Activated CD4-positive, alpha-beta T cell treated with anti-CD3 and anti-CD28 coated beads for 24 hours (primary cell): ENCODE measurements around the gene PLAAT2.
"Not testable (repeated sequence)": the region's sequence is repeated elsewhere in the genome, so short reads cannot be mapped to it uniquely, and the experiment has no call there.

Experiments used
- DNase-seq, 2 donors: peaks; one replicate each; pipeline ENCODE4 v3.0.0-alpha.2; 2020; ENCODE audit warnings: low read depth in 2 of 2

PLAAT2 gene

GRCh38 chr11:63563201-63564055, at the start of gene PLAAT2:
PLAAT2 (minus strand) TSS chr11:63563379; CDS start chr11:63563324, 55 bp downstream.
- no peak for DNase-seq

DNA sequence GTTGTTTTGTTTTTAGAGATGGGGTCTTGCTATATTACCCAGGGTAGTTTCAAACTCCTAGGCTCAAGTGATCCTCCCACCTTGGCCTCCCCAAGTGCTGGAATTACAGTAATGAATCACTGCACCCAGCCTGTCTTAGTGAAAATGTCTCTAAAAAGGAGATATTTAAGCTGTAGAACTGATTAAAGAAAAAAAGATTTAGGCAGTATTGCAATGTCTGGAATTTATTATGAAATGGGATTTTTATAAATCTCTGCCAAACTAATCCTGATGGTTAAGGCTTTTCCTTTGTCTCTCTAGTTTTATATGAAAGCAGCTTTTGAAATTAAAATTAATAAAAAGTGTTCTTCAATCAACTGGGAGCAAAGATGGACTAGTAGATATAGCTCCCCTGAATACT, 49.0 kb upstream of the PLAAT2 start:
- DNase-seq = no peak

DNA sequence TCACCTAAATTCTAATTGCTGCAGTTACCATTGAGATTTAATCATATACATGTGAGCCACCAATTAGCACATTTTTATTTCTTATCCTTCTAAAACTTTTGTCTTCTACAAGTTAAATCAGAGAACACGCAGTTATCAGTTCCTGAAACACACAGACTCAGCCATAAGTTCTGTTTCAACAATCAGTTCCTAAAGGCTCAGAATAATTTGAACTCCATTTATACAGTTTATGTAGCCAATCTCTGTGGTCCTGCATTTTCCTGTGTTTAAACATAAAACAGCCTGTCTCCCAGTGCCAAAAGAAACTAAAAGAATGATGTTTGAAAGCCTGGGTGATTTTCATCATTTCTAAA, 48.2 kb upstream of the PLAAT2 start:
- DNase-seq = no peak

DNA sequence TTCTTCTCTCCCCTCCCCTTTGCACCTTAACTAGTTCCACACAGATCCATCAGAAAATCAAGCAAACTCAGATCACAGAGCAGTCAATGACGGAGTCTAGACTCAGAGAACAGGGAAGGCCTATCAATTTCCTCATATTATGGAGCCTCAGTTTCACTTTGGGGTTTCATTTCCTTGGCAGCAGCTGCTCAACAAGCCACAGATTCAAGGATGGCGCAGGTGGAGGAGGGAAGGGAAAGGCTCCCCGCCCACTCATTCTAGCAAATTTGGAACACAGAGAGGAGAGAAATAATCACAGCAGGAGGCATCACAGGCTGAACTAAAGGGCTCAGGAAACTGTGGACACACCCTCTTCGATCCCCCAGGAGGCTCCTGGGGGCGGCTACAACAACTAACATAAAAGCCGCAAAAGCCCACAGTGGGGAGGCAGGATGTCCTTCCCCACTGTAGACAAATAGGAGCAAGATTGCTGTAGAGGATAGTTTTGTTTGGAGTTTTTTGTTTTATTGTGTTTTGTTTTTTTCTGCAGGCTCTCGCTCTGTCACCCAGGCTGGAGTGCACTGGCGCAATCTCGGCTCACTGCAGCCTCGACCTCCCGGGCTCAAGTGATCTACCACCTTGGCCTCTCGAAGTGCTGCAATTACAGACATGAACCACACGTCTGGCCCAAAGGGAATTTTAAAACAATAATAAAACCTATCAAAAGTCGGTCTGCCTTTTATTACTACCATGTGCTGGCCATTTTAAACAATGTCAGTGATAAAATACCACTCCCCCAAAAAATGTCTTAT, 47.6 kb upstream of the PLAAT2 start:
- DNase-seq = no peak

GRCh38 chr11:63609971-63610580, 46.9 kb upstream of the PLAAT2 start:
- DNase-seq = no peak

DNA sequence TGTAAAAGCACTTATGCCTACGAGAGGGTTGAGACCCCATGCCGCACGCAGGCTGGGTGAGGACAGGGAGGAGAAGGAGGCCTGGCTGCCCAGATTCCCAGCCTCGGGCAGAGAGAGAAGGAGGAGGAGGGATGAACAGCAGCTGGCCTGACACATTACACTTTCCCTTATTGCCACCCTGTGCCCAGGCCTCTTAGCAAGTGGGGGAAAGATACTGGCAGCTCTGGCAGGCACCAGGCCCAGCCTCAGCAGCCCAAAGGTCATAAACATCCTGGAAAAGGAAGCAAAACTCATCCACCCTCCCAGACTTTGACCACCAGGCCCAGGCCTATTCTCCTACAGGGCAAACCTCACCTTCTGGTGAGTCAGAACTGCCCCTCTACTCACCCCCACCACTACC, 46.4 kb upstream of the PLAAT2 start:
- no peak for DNase-seq

DNA sequence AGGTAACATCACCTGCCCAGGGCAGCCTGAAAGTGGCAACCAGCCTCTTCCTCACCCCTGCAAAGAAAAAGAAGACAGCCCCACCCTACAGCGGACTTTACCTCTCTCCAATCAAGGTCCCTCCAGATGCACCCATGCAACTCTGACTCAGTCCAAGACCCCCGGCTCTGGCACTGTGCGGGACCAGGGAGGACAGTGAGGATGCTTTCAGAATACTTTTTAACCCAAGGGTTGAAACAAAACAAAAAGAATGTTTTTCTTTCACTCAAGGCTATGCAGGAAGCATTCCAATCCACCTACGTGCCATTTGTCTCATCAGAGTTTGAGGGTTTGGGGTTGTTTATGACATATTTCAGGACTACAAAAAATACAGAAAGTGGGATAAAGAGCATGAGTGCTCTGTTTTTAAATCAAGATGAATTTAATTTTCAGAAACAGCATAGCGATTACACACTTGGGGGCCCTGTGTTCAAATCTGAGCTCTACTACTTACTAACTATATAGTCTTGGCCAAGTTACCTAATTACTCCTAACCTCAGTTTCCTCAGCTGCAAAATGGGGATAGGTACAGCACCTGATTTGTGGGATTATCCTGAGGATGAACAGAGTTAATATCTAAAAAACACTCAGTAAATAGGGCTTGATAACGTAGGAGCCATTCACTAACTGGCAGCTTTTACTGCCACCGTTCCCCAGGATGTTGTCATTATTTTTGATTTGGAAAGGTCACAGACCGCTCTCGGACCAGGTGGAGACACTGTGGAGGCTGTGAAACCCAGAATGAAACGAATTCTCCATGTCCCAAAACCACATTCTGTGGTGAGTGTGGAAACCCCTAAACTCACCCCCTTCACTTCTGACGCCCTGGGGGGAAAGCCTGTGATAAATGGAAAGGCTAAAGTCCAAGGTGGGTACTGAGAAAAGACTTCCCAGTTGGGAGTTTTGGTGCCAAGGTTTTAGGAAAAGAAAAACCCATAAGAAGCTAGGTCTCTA, 45.5 kb upstream of the PLAAT2 start:
- DNase-seq = no peak

GRCh38 chr11:63603180-63603518, 40.0 kb upstream of the PLAAT2 start:
- DNase-seq = no peak

DNA sequence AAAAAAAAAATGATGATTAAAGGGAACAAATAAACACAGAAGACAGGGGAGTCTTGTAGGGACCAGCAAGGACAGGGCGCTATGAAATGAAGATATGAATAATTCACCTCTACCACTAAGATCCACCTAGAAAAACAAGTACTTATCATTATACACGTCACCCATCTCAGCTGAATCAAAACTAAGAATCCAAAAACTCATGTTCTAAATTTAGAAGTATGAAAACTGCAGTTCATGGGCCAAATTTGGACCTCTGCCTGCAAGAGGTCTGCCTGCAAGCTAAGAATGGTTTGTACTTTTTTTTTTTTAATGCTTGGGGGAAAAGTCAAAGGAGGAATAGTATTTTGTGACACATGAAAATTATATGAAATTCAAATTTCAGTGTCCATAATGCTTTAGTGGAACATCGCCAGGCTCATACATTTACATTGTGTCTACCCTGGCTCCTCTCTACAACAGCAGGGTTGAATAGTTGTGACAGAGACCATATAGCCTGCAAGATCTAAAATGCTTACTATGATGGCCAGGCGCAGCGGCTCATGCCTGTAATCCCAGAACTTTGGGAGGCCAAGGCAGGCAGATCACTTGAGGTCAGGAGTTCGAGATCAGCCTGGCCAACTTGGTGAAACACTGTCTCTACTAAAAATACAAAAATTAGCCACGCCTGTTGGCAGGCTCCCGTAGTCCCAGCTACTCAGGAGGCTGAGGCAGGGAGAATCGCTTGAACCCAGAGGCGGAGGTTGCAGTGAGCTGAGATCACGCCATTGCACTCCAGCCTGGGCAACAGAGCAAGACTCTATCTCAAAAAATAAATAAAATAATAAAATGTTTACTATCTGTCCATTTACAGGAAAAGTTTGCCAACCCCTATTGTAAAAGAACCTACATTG, 39.4 kb upstream of the PLAAT2 start:
- not testable (repeated sequence) for DNase-seq

DNA sequence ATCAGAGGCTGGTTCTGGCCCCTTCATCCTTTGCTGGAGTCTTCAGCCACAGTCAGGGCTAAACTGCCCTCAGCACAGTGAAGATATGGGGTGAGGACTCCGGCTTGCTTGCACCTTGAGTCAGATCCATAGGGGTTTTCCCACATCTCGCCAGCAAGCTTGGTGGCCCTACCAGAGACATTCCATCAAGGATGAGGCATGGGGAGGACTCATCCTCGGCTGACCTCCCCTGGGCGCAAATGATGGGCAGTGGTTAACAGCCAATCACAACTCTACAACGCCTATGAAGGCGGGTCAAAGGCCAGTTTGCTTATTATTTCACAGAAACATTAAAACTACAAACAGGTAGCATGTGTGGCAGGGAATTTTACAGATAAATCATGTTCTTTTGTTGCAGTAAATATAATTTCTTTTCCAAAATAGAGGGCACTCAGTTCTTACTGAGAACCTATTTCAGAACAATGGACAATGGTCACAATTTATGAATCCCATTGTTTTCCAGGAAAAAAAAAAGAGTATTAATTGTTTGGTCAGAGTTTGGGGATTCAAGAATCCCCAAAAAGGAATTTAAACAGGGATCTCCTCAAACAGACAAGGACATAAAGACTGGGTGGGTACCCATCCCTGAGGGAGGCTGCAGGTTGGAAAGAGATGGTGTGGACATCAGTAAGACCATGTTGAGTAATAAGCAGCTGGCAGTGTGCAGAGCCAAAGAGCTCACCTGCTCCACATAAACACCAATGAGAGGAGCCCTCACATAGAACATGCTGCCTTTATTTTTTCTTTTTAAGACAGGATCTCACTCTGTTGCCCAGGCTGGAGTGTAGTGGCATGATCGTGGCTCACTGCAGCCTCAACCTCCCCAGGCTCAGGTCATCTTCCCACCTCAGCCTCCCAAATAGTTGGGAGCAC, 36.3 kb upstream of the PLAAT2 start:
- DNase-seq = no peak

DNA sequence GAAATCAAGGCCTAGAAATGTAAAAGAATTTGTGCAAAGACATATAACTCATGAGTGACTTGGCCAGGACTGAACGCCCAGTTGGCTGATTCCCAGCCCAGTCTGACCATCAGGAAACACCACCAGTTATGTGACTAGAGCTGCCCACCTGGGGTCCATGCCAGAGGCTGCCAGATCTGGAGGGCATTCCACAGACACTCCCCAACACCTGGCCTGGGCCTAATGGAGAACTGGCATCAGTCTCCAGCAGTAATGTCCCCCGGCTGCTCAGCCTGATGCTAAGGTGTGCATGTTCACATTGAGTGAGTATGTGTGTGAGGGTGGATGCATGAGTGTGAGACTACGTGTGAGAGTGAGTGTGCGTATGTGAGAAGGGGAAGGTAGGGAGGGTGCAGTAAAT, 35.4 kb upstream of the PLAAT2 start:
- no peak for DNase-seq

- no peak for DNase-seq
Measured at GRCh38 chr11:63595296-63595695, 32.1 kb upstream of the PLAAT2 start.

- no peak for DNase-seq
Measured at GRCh38 chr11:63592975-63593395, 29.8 kb upstream of the PLAAT2 start.

DNA sequence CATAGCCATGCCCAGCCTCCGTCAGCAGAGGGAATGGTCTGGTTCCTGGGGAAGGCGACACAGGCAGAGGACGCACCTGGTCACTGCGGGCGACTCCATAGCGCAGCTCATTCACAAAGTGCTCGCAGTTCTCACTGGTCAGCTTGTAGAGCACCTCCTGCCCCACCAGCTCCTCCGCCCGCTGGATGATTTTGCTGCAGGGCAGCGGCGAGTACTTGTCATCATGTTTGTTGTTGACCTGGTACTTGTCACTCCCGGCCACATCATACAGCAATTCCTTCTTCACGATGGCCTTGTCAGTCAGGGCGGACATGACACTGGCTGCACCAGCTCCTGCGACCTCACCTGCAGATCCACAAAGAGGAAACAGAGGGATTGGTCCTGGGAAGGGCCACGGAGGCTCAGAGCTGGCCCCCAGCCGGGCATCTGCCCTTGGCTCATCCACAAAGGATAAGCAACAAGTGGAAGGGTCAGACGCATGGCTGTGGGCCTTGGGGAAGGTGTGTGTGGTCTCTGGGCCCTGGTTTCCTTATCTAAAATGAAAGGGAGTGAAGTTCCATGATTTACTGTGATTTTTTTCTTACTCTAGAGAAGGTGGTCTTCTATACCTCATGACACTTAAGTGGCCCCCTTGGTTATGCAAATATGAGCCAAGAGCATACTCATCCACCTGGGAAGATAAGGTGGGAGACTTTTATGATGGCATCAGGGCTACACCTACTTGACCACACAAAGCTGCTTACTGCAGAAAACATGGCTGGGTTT, 27.0 kb upstream of the PLAAT2 start:
- DNase-seq = no peak

DNA sequence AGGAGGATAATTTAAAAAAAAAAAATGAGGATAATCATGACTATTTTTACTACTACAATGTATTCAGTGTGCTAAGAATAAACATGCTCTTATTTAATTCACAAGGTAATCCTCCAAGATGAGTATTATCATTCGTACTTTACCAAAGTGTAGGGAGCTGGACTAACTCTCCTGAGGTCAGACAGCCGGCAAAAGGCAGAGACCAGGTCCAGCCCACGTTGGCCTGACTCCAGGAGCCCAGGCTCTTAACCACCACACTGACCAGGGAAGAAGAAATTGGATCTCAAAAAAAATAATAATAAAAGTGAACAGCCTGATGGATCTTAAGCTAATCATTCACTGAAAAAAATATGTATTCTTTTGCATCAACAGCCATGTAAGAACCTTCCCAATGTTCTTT, 25.8 kb upstream of the PLAAT2 start:
- DNase-seq = no peak

GRCh38 chr11:63586451-63587166, 23.4 kb upstream of the PLAAT2 start:
- DNase-seq = no peak

- DNase-seq = no peak
Measured at GRCh38 chr11:63583357-63583677, 20.1 kb upstream of the PLAAT2 start.

GRCh38 chr11:63581224-63581623, 18.0 kb upstream of the PLAAT2 start:
- DNase-seq = not testable (repeated sequence)
